ENCODE measurements around the gene TMEM167A. TPM values are rescaled to one million over a fixed set of nuclear protein-coding genes. Genes with fewer than 3 reads are reported as not detected.

The TMEM167A gene
- total RNA-seq, 1 experiment from 2014 or later: 139 TPM

DNA sequence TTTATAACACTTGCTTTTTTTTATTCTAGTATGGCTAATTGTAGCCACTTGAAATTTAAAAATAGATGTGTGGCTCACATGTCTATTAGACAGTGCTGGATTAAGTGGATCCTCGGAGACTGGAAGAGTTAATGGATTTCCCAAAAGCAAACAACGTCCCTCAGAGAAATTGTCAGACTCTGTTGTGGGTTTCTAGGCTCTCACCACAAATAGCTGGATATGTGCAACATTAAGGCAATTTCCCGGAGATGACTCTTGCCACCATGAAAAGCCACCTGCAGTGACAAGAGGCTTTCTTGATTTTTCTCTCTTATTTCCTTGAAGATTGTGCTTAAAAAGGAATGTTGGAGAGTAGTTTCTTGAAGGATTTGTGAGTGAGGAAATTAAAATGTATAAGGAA lies 43.2 kb downstream of the TMEM167A start:
- Histone ChIP-seq H4K91ac (ENCODE audit: insufficient read length, low read depth, low read length) (no peak overlapping the region), H2BK20ac (ENCODE audit: low read depth, low read length, poor library complexity, severe bottlenecking) (no peak overlapping the region), H3K4me2 (ENCODE audit: insufficient read depth, insufficient read length, low read length) (no peak overlapping the region), H3K9me3 (ENCODE audit: control insufficient read depth, low read depth, low read length) (no peaks in the 10 kb centered on the region), H3K23me2 (ENCODE audit: insufficient read length, low read depth, low read length, poor library complexity, severe bottlenecking) (no peaks in the 10 kb centered on the region), H2BK15ac (ENCODE audit: low read depth, low read length) (no peak overlapping the region), H2BK12ac (ENCODE audit: insufficient read length, low read depth, low read length) (no peak overlapping the region), H3K27me3 (ENCODE audit: insufficient read depth, low read length) (no peaks in the 10 kb centered on the region), H3K4ac (ENCODE audit: low read depth, low read length) (no peak overlapping the region), H3K79me2 (ENCODE audit: insufficient read depth, low read length) (no peaks in the 10 kb centered on the region), H2BK120ac (ENCODE audit: low read depth, low read length, poor library complexity, severe bottlenecking) (no peak overlapping the region), H3K14ac (ENCODE audit: insufficient read depth, low read length) (no peak overlapping the region), H3K27ac (ENCODE audit: insufficient read length, low read depth, low read length) (no peak overlapping the region), H3K9ac (ENCODE audit: extremely low read depth, insufficient read length, low read length) (no peak overlapping the region), H2AK5ac (ENCODE audit: insufficient read length, low read length) (no peak overlapping the region), H2AFZ (ENCODE audit: low read length) (no peak overlapping the region), H3T11ph (ENCODE audit: low read length) (no peak overlapping the region), H3K56ac (ENCODE audit: insufficient read length, low read depth, low read length) (no peak overlapping the region), H4K5ac (ENCODE audit: insufficient read length, low read depth, low read length) (no peak overlapping the region), H3K23ac (ENCODE audit: insufficient read length, low read depth, low read length) (no peak overlapping the region), H3K4me1 (ENCODE audit: insufficient read depth, low read length) (peaks cover 4% of the 10 kb centered on the region; the same call in 1 of the 2 replicates), H2BK5ac (ENCODE audit: insufficient read length, low read length) (no peak overlapping the region), H3K79me1 (ENCODE audit: insufficient read depth, low read depth, low read length, poor library complexity, severe bottlenecking) (no peaks in the 10 kb centered on the region), H3K18ac (ENCODE audit: insufficient read length, low read depth, low read length) (no peak overlapping the region), H4K20me1 (ENCODE audit: control insufficient read depth, insufficient read depth, insufficient read length) (no peaks in the 10 kb centered on the region), H4K8ac (replicated peaks; ENCODE audit: insufficient read length, low read depth, low read length) (no peak overlapping the region)
- H3K27me3 Mint-ChIP-seq (ENCODE audit: low read depth): no peaks in the 10 kb centered on the region; the same call in 1 of the 2 replicates
- no peaks in the 10 kb centered on the region; a peak in 2 of 7 replicates for H3K36me3 Mint-ChIP-seq (ENCODE audit: insufficient read depth in 1 of 3, low read depth in 3 of 3)
- no CpG with 5 or more reads among the region's 3 CpGs for WGBS (ENCODE audit: extremely low coverage, insufficient read length, low lambda C conversion rate)
- H3K27ac Mint-ChIP-seq: no peak overlapping the region
- no peak overlapping the region for H3K4me3 Mint-ChIP-seq
- TF ChIP-seq, protein P1, sequence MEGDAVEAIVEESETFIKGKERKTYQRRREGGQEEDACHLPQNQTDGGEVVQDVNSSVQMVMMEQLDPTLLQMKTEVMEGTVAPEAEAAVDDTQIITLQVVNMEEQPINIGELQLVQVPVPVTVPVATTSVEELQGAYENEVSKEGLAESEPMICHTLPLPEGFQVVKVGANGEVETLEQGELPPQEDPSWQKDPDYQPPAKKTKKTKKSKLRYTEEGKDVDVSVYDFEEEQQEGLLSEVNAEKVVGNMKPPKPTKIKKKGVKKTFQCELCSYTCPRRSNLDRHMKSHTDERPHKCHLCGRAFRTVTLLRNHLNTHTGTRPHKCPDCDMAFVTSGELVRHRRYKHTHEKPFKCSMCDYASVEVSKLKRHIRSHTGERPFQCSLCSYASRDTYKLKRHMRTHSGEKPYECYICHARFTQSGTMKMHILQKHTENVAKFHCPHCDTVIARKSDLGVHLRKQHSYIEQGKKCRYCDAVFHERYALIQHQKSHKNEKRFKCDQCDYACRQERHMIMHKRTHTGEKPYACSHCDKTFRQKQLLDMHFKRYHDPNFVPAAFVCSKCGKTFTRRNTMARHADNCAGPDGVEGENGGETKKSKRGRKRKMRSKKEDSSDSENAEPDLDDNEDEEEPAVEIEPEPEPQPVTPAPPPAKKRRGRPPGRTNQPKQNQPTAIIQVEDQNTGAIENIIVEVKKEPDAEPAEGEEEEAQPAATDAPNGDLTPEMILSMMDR (conservative IDR thresholded peaks at IDR 0.05): no peak
- H3K9me3 Mint-ChIP-seq: no peaks in the 10 kb centered on the region
- H3K4me1 Mint-ChIP-seq: peaks cover 20 to 27% of the 10 kb centered on the region in 2 experiments
- DNase-seq: no peak
